Vagina (tissue), 2 donors: ENCODE data around the gene CA5A.

Source experiments
- CTCF ChIP-seq, 3 experiments: fragments of 450-650 bp in 2 of 3; fragments of 200-600 bp in 1 of 3; sonication (generic) in 1 of 3; IDR thresholded peaks; one replicate each; pipeline ENCODE4 v1.5.1; 2017 to 2019; ENCODE audit warnings: antibody characterized with exemption in 3 of 3, mild to moderate bottlenecking in 2 of 3, moderate library complexity in 2 of 3
- POLR2A ChIP-seq, 2 donors: fragments of 450-650 bp; IDR thresholded peaks; one replicate each; pipeline ENCODE4 v1.6.1; 2017; ENCODE audit warnings: antibody characterized with exemption in 2 of 2, mild to moderate bottlenecking in 2 of 2, moderate library complexity in 2 of 2
- POLR2AphosphoS5 ChIP-seq, 2 donors: sonication (generic); formaldehyde crosslinking; IDR thresholded peaks; one replicate each; pipeline ENCODE4 v1.9.0; 2017; ENCODE audit warnings: antibody characterized with exemption in 2 of 2, mild to moderate bottlenecking in 2 of 2, low read depth in 1 of 2; ENCODE audit not compliant: insufficient read depth in 1 of 2

GRCh38 chr16:87933140-87933495, 3.2 kb downstream of the CA5A start:
- no peak for TF ChIP-seq CTCF (IDR thresholded peaks at IDR 0.05)
- TF ChIP-seq POLR2A (IDR thresholded peaks at IDR 0.05) = no peak
- no peak for TF ChIP-seq POLR2AphosphoS5 (IDR thresholded peaks at IDR 0.05; ENCODE audit: insufficient read depth in 1 of 2, low read depth in 1 of 2)
